Adrenal gland (tissue), 12 donors: ENCODE results near the gene ARID2. TPM values are rescaled to one million over a fixed set of nuclear protein-coding genes. Genes with fewer than 3 reads are reported as not detected.

Experiments used
- DNase-seq, 7 donors: peaks; one replicate each; pipeline ENCODE4 v3.0.0-alpha.2; 2019 to 2020
- H3K27ac ChIP-seq, 5 donors: fragments of 200-600 bp; sonication (generic) in 4 of 5; 1 replicate in 3 of 5; 2 replicates in 2 of 5; pipeline versions ENCODE4 v1.5.1 to v1.8.0; 2016 to 2020; ENCODE audit warnings: mild to moderate bottlenecking in 1 of 5
- H3K27me3 ChIP-seq: fragments of 200-600 bp; 2 replicates; pipeline ENCODE4 v1.8.0; 2021
- H3K36me3 ChIP-seq, 2 donors: fragments of 200-600 bp; replicated peaks in 1 of 2; 1 replicate in 1 of 2; 2 replicates in 1 of 2; pipeline versions ENCODE4 v1.5.1 to v1.8.0; 2018 to 2022
- H3K4me1 ChIP-seq, 2 donors: fragments of 200-600 bp; replicated peaks in 1 of 2; 1 replicate in 1 of 2; 2 replicates in 1 of 2; pipeline versions ENCODE4 v1.5.1 to v1.8.0; 2018 to 2021
- H3K4me3 ChIP-seq, 4 donors: fragments of 200-600 bp; sonication (generic) in 3 of 4; one replicate each; pipeline ENCODE4 v1.5.1; 2016 to 2018
- H3K9me3 ChIP-seq, 3 donors: fragments of 200-600 bp; sonication (generic) in 1 of 3; replicated peaks in 1 of 3; 1 replicate in 2 of 3; 2 replicates in 1 of 3; pipeline versions ENCODE4 v1.5.1 to v1.8.0; 2016 to 2021
- CTCF ChIP-seq, 6 experiments: fragments of 450-650 bp in 4 of 6; fragments of 200-600 bp in 2 of 6; sonication (generic) in 1 of 6; IDR thresholded peaks; 1 replicate in 5 of 6; 2 replicates in 1 of 6; pipeline versions ENCODE4 v1.5.1 to v1.8.0; 2016 to 2021; ENCODE audit warnings: antibody characterized with exemption in 6 of 6, mild to moderate bottlenecking in 2 of 6, moderate library complexity in 1 of 6
- POLR2A ChIP-seq, 2 donors: fragments of 450-650 bp; IDR thresholded peaks; one replicate each; pipeline ENCODE4 v1.6.1; 2017; ENCODE audit warnings: antibody characterized with exemption in 2 of 2, mild to moderate bottlenecking in 2 of 2, moderate library complexity in 1 of 2
- WGBS, 4 donors: extraction: QIAGEN DNeasy Blood & Tissue Kit in 2 of 4; methylation state at CpG; one replicate each; pipeline versions ENCODE4 v1.1.5 to v1.1.7; 2013 to 2017; 5-methylcytosine and 5-hydroxymethylcytosine counted together
- intact Hi-C, 2 donors: fragments of 100-400 bp; cut with DNase I; formaldehyde crosslinking; loops; one replicate each; pipeline versions ENCODE4 v1.14.1 to v1.15.0; 2022 to 2023
- polyA plus RNA-seq, 3 donors: library from polyadenylated mRNA; stranded (reverse); fragments of 200-250 nt in 2 of 3; fragments of 350-450 nt in 1 of 3; fragmentation: Illumina TruSeq in 1 of 3; extraction: RNeasy Lipid Tissue Mini Kit (QIAGEN cat#74804) in 1 of 3; gene quantifications; one replicate each; pipeline ENCODE4 v1.2.3, GENCODE V29; 2013 to 2014
- total RNA-seq, 9 donors: library from RNA; depleted of rRNA in 4 of 9; stranded (reverse); fragments of >200 nt in 4 of 9; fragments of 120-200 nt in 1 of 9; fragmentation: NEBNext Ultra II Directional in 1 of 9; extraction: Animal tissue kit (Norgen Biotek cat#: 25700) in 1 of 9; gene quantifications; one replicate each; pipeline versions ENCODE4 v1.1.0 to v1.2.4, GENCODE V29; 2013 to 2023
- donor health status: healthy with polysubstance abuse.
- donor health status: Bipolar disorder and iron deficiency.
- donor health status: DM: yes; HTN: yes; CAD: no.
- donor health status: DM: no; HTN: no; CAD: no.
- donor health status: DM: no; HTN: no; CAD: no.
- donor health status: DM: yes; HTN: yes; CAD: no.

The ARID2 gene
- total and polyA plus RNA-seq, 12 donors, result 7.9 to 28.0 (median 17.3) TPM

- DNase-seq, result no peak
- no peak overlapping the region for H3K4me3 ChIP-seq
- H3K27me3 ChIP-seq, result no peaks in the 10 kb centered on the region
- TF ChIP-seq CTCF (IDR thresholded peaks at IDR 0.05) (peak in 1 of 6 experiments; percentile 11), POLR2A (IDR thresholded peaks at IDR 0.05) (no peak)
- no peaks in the 10 kb centered on the region for H3K4me1 ChIP-seq
- WGBS, 4 donors, result 82 to 91% (median 90%) methylated on average over 2 of the region's 2 CpGs
- intact Hi-C loops, result no loop called here
- H3K27ac ChIP-seq, result no peak overlapping the region
- no peaks in the 10 kb centered on the region for H3K36me3 ChIP-seq
- H3K9me3 ChIP-seq, result no peaks in the 10 kb centered on the region
Observed at GRCh38 chr12:45890276-45890675, 160.8 kb downstream of the ARID2 start.

GRCh38 chr12:45893240-45893639 is 163.7 kb downstream of the ARID2 start:
- 47 to 62% (median 55%) methylated on average over 4 of the region's 4 CpGs for WGBS, 4 donors
- TF ChIP-seq CTCF (IDR thresholded peaks at IDR 0.05) (peak in 3 of 6 experiments; percentile 27 to 41 (median 32)), POLR2A (IDR thresholded peaks at IDR 0.05) (no peak)
- intact Hi-C loops, result no loop called here
- Histone ChIP-seq H3K9me3 (no peaks in the 10 kb centered on the region), H3K27me3 (no peaks in the 10 kb centered on the region), H3K27ac (no peak overlapping the region), H3K4me3 (no peak overlapping the region), H3K36me3 (no peaks in the 10 kb centered on the region), H3K4me1 (no peaks in the 10 kb centered on the region)
- peak in 2 of 7 donors; percentile 20 to 31 for DNase-seq

GRCh38 chr12:45895961-45896360 is 166.5 kb downstream of the ARID2 start:
- Histone ChIP-seq H3K27me3 (no peaks in the 10 kb centered on the region), H3K36me3 (no peaks in the 10 kb centered on the region), H3K9me3 (no peaks in the 10 kb centered on the region), H3K4me1 (no peaks in the 10 kb centered on the region), H3K27ac (no peak overlapping the region), H3K4me3 (no peak overlapping the region)
- intact Hi-C loops, result no loop called here
- TF ChIP-seq CTCF (IDR thresholded peaks at IDR 0.05), result no peak
- TF ChIP-seq POLR2A (IDR thresholded peaks at IDR 0.05), result no peak
- WGBS, 4 donors, result 88 to 97% (median 96%) methylated on average over 4 of the region's 4 CpGs
- no peak for DNase-seq

GRCh38 chr12:45898094-45898493 is 168.6 kb downstream of the ARID2 start:
- no peak overlapping the region for H3K4me3 ChIP-seq
- no peaks in the 10 kb centered on the region for H3K36me3 ChIP-seq
- TF ChIP-seq POLR2A (IDR thresholded peaks at IDR 0.05) (no peak), CTCF (IDR thresholded peaks at IDR 0.05) (no peak)
- no peaks in the 10 kb centered on the region for H3K27me3 ChIP-seq
- DNase-seq, result no peak
- H3K9me3 ChIP-seq, result no peaks in the 10 kb centered on the region
- intact Hi-C loops, result no loop called here
- H3K4me1 ChIP-seq, result no peaks in the 10 kb centered on the region
- 88 to 100% (median 98%) methylated on average over 1 of the region's 1 CpG for WGBS, 4 donors
- no peak overlapping the region for H3K27ac ChIP-seq
